CD8-positive, alpha-beta memory T cell (primary cell): ENCODE measurements around the gene TAGLN2. TPM values are rescaled to one million over a fixed set of nuclear protein-coding genes. Genes with fewer than 3 reads are reported as not detected.
A peak's percentile ranks its signal among the peaks of the same experiment; 100 is the strongest.

Experiments used
- CTCF ChIA-PET: fragments of 350-600 bp; sonication (Branson Sonifier 250); formaldehyde crosslinking; loops from one replicate; lab custom pipeline; 2021; ENCODE audit warnings: antibody characterized with exemption; lab: Charles Lee
- POLR2A ChIA-PET: fragments of 350-600 bp; sonication (Branson Sonifier 250); formaldehyde crosslinking; loops from one replicate; lab custom pipeline; 2021; ENCODE audit warnings: antibody characterized with exemption; lab: Charles Lee
- DNase-seq, 5 donors: peaks; one replicate each; pipeline versions ENCODE4 v3.0.0 to v3.0.0-alpha.2; 2020 to 2022; ENCODE audit warnings: mixed read lengths in 1 of 5
- H3K27ac ChIP-seq: one replicate; pipeline ENCODE4 v1.7.0; 2013; ENCODE audit warnings: low read depth, mild to moderate bottlenecking, low read length, moderate library complexity
- H3K27me3 ChIP-seq: 2 replicates; pipeline ENCODE4 v1.7.0; 2013; ENCODE audit warnings: low read length, mild to moderate bottlenecking; ENCODE audit not compliant: insufficient read depth, poor library complexity, severe bottlenecking
- H3K36me3 ChIP-seq: 2 replicates; pipeline ENCODE4 v1.7.0; 2013; ENCODE audit warnings: mild to moderate bottlenecking, low read length, moderate library complexity; ENCODE audit not compliant: insufficient read depth
- H3K4me1 ChIP-seq: 2 replicates; pipeline ENCODE4 v1.7.0; 2013; ENCODE audit warnings: mild to moderate bottlenecking, low read length, moderate library complexity; ENCODE audit not compliant: insufficient read depth
- H3K4me3 ChIP-seq: 2 replicates; pipeline ENCODE4 v1.7.0; 2013; ENCODE audit warnings: mild to moderate bottlenecking, low read length
- H3K9me3 ChIP-seq: 2 replicates; pipeline ENCODE4 v1.7.0; 2013; ENCODE audit warnings: mild to moderate bottlenecking, low read length
- H3K27ac Mint-ChIP-seq, 8 donors: one replicate each; pipeline ENCODE4 v1.8.0; 2020 to 2021; ENCODE audit warnings: mixed read lengths in 8 of 8, mild to moderate bottlenecking in 6 of 8, inconsistent platforms in 3 of 8, moderate library complexity in 3 of 8
- H3K27me3 Mint-ChIP-seq, 2 donors: one replicate each; pipeline ENCODE4 v1.8.0; 2020 to 2021; ENCODE audit warnings: mixed read lengths in 2 of 2, mild to moderate bottlenecking in 1 of 2, moderate library complexity in 1 of 2
- H3K36me3 Mint-ChIP-seq, 3 donors: one replicate each; pipeline ENCODE4 v1.8.0; 2020 to 2021; ENCODE audit warnings: mixed read lengths in 3 of 3, inconsistent platforms in 1 of 3, mild to moderate bottlenecking in 1 of 3
- H3K4me1 Mint-ChIP-seq, 3 donors: one replicate each; pipeline ENCODE4 v1.8.0; 2020 to 2021; ENCODE audit warnings: mixed read lengths in 3 of 3, inconsistent platforms in 1 of 3, mild to moderate bottlenecking in 1 of 3
- H3K4me3 Mint-ChIP-seq, 7 donors: one replicate each; pipeline ENCODE4 v1.8.0; 2020 to 2021; ENCODE audit warnings: mixed read lengths in 7 of 7, mild to moderate bottlenecking in 6 of 7, moderate library complexity in 4 of 7, inconsistent platforms in 2 of 7
- H3K9me3 Mint-ChIP-seq, 5 donors: one replicate each; pipeline ENCODE4 v1.8.0; 2020 to 2022; ENCODE audit warnings: mixed read lengths in 5 of 5, mild to moderate bottlenecking in 3 of 5, moderate library complexity in 2 of 5, inconsistent platforms in 1 of 5
- polyA plus RNA-seq: library from polyadenylated mRNA; unstranded; fragments of 300-500 nt; fragmentation: Illumina TruSeq; gene quantifications from one replicate; pipeline ENCODE4 v1.2.3, GENCODE V29; 2021
- total RNA-seq, 2 experiments: library from RNA; stranded (reverse); gene quantifications; one replicate each; pipeline ENCODE4 v1.2.3, GENCODE V29; 2021

The TAGLN2 gene
- total and polyA plus RNA-seq, 3 experiments from 2014 or later: 566 to 811 (median 578) TPM

DNA sequence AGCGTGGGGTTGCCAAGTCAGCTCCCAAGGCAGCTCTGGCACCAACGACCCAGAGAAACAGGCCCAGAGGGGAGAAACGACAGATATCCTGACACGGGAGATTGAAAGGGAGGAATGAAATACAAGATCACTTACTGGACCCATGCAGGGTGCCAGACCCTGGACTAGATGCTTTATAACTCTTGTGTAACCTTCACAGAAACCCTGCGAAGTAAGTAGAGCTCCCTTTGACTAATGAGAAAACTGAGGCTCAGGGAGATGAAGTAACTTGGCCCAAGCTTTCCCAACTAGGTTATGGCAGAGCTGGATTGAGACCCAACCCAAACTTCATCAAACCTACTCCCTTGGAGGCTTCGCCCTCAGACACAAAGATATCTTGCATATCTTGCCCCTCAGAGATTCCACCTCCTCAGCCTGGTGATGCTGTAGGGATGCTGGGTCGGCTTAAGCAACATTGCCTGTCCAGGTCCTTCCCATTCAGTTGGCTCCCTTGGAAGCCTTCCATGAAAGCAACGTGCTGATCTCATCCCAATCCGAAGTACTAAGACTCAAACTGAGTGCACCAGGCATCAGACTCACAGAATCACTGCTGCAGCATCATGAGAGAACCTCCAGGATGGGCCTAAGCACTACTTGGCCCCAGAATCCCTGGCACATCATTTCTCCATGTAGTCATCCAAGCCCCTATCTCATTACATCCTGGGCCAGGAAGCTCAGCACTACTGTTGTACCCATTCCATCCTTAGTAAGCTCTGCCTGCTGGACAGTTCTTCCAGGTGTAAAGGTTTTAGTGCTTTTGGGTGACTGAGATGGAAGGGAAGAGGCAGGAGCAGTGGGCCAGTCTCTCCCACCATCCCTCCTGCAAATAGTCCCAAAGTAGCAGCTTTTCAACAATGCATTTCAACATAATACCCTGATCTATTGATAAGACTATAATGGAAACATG lies 21.2 kb upstream of the TAGLN2 start:
- DNase-seq: no peak
- Histone ChIP-seq H3K9me3 (no peaks in the 10 kb centered on the region), H3K27me3 (peaks cover 23% of the 10 kb centered on the region), H3K36me3 (no peaks in the 10 kb centered on the region), H3K4me3 (peak overlapping the region; percentile 39), H3K27ac (no peak overlapping the region), H3K4me1 (peaks cover 6% of the 10 kb centered on the region)
- ChIA-PET POLR2A (interaction anchor here (0.7 to 1.3 kb wide), 2 partner anchors 21 to 23 kb away, joined by 4 read pairs; partner anchors contain the start of gene TAGLN2), CTCF (interaction anchor here (0.7 to 2.9 kb wide), 12 partner anchors 10 to 148 kb away, joined by 3 to 20 read pairs (median 5); partner anchors contain the start of gene TAGLN2)
- Mint-ChIP-seq H3K4me3 (peak overlapping the region in 6 of 7 donors; percentile 24 to 85 (median 60)), H3K4me1 (peaks cover 8 to 10% (median 10%) of the 10 kb centered on the region in 3 donors), H3K9me3 (no peaks in the 10 kb centered on the region), H3K36me3 (peaks cover 0 to 5% (median 0%) of the 10 kb centered on the region in 3 donors), H3K27ac (no peak overlapping the region), H3K27me3 (peaks cover 17 to 40% of the 10 kb centered on the region in 2 donors)

DNA sequence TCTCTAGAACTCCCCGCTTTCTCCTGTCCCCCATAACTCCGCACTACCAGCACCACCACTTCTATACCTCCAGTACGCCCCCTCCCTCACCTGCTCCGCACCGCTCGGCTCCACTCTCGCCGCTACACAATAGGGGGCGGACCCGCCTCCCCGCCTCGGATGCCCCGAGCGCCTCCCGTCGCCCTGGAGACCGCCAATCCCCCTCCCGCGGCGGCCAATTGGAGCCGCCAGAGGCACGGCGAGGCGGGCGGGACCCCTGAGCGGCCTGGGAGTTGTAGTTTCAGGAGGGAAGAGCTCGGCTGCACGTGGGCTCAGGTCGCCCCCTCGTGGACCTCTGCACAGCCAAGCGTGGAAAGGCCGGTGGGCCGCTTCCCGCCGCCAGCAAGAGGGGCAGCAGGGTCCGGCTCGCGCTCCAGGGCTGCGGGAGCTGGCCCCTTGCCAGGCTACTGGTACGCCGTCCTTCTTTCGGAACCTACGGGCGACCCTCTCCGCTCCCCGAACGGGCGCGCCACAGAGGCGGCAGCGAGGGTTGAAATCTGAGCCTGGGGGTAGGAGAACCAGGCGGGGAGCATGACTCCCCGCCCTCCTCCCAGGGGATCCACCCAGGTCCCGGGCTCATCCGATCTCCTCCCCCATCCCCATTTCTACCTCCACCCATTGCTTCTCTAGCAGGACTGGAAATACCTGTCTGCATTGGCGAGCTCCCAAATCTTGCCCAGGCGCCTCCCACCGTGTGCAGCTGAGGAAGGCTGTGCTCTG lies 20.4 kb upstream of the TAGLN2 start, which contains the start of gene IGSF9:
IGSF9 (minus strand) TSS at position 131 of the 759 bp plus-strand sequence. CDS start 2,159 bp downstream, outside the sequence.
- peak within 1 kb of the TSS in 2 of 8 donors; percentile 5 to 58 for H3K27ac Mint-ChIP-seq
- H3K4me3 ChIP-seq: peak within 1 kb of the TSS; percentile 39
- peaks cover 18 to 34% of the 10 kb centered on the region in 2 donors for H3K27me3 Mint-ChIP-seq
- no peak within 1 kb of the TSS for H3K27ac ChIP-seq
- peaks cover 25% of the 10 kb centered on the region for H3K27me3 ChIP-seq
- peak; percentile 63 to 90 (median 78) for DNase-seq
- H3K36me3 ChIP-seq: no peaks in the 10 kb centered on the region
- CTCF ChIA-PET: interaction anchor here (0.7 to 2.9 kb wide), 11 partner anchors 10 to 147 kb away, joined by 3 to 20 read pairs (median 5); partner anchors contain the start of gene TAGLN2
- H3K4me1 ChIP-seq: peaks cover 6% of the 10 kb centered on the region
- H3K36me3 Mint-ChIP-seq: peaks cover 0 to 5% (median 0%) of the 10 kb centered on the region in 3 donors
- POLR2A ChIA-PET: interaction anchor here (0.7 to 1.3 kb wide), 2 partner anchors 20 to 22 kb away, joined by 4 read pairs; partner anchors contain the start of gene TAGLN2
- no peaks in the 10 kb centered on the region for H3K9me3 Mint-ChIP-seq
- peaks cover 8 to 10% (median 10%) of the 10 kb centered on the region in 3 donors for H3K4me1 Mint-ChIP-seq
- H3K4me3 Mint-ChIP-seq: peak within 1 kb of the TSS; percentile 29 to 85 (median 70)
- no peaks in the 10 kb centered on the region for H3K9me3 ChIP-seq

DNA sequence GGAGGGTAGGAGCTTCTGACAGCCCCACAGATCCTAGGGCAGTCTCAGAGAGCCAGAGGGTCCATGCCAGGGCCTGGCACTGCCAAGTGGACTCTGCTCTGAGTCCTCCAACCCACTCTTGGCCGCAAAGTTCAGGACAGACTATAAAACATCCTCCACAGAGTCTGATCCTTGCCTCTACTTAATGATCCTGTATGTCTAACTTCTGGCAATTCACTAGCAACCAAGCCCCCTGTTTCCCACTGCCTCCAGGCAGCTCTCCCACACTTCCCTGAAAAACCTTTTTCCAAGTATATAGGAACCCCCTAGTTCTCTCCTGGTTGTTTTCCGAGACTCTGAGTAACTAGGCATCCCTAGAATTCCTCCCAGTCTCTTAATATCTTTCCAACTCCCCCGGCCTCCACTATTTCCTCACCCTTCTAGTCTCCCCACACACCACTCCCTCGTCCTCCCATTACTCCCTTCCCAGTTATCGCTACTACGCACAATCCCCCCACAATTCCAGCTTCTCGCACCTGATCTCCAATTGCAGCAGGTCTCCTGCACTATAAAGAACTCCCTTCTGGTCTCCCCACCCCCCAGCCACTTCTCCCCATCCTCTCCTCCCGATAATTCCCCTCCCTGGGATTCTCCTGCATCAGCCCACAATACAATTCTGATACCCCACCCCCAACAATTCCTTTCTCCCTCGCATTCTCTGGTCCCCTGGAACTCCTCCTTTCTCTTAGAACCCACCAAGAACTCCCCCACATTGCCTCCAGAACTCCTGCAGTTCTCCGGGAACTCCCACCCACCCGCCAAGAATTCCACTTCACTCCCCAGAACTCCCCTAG lies 19.5 kb upstream of the TAGLN2 start:
- peak overlapping the region; percentile 39 for H3K4me3 ChIP-seq
- no peak for DNase-seq
- Mint-ChIP-seq H3K36me3 (peaks cover 0 to 5% (median 0%) of the 10 kb centered on the region in 3 donors), H3K4me3 (peak overlapping the region; percentile 29 to 73 (median 68)), H3K27ac (peak overlapping the region in 2 of 8 donors; percentile 5 to 58), H3K9me3 (no peaks in the 10 kb centered on the region), H3K27me3 (peaks cover 21 to 31% of the 10 kb centered on the region in 2 donors), H3K4me1 (peaks cover 8 to 10% (median 10%) of the 10 kb centered on the region in 3 donors)
- no peaks in the 10 kb centered on the region for H3K9me3 ChIP-seq
- ChIA-PET CTCF (interaction anchor here (0.8 to 2.9 kb wide), 6 partner anchors 9 to 146 kb away, joined by 3 to 20 read pairs (median 4); no protein-coding TSS in a partner anchor), POLR2A (no interaction called here)
- no peaks in the 10 kb centered on the region for H3K36me3 ChIP-seq
- H3K4me1 ChIP-seq: peaks cover 6% of the 10 kb centered on the region
- no peak overlapping the region for H3K27ac ChIP-seq
- peaks cover 25% of the 10 kb centered on the region for H3K27me3 ChIP-seq

DNA sequence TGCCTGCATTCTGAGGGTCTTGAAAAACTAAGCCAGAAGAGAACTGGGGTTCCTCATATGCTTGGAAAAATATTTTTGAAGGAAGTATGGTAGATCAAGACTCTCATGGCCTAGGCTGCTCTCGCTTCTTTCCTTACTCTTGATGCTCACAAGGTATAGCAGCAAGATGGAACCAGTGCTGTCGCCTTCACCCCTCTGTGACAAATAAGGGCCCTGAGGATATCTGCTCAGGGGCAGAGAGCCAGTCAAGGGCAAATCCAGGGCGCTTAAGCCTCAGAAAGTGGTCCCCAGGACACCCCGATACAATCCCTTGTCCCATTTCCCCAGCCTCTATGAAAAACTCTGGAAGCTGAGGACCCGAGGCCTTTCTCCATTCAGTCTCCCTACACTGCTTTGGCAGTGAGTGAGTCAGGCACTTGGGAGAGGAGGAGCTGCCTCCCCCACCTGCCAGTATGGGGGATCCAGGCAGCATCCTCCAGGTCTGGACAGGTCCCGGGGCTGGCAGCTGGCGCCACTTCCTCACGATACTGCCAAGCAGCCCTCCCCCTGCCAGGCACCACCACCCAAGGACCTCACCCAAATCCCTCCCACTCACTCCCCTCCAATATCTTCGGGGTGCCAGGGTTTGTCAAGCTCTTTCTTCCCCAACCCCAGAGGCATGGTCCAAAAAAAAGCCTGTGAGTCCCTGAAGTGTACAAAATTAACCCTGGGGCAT lies 18.8 kb upstream of the TAGLN2 start:
- H3K27ac Mint-ChIP-seq: no peak overlapping the region

DNA sequence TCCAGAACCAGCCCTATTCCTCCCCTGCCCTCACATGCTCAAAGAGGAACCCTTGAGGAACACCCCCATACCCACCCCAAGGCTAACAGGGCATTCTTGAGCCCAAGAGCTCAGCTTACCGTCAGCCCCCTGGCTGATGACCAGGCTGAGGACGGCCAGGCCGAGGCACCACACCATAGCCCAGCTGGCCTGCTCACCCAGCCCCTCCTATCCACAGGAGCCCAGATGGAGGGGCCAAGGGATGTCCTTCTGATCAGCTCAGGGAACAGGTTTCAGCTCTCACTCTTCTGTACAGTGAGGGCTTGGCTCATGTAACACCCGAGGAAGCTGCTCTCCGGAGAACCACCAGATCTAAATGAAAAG lies 18.0 kb upstream of the TAGLN2 start:
- Histone ChIP-seq H3K4me3 (no peak overlapping the region), H3K27me3 (peaks cover 25% of the 10 kb centered on the region), H3K36me3 (no peaks in the 10 kb centered on the region), H3K27ac (no peak overlapping the region), H3K9me3 (no peaks in the 10 kb centered on the region), H3K4me1 (peaks cover 6% of the 10 kb centered on the region)
- ChIA-PET POLR2A (no interaction called here), CTCF (no interaction called here)
- H3K9me3 Mint-ChIP-seq: no peaks in the 10 kb centered on the region
- H3K27ac Mint-ChIP-seq: no peak overlapping the region
- no peak for DNase-seq
- peaks cover 30 to 40% of the 10 kb centered on the region in 2 donors for H3K27me3 Mint-ChIP-seq
- no peak overlapping the region for H3K4me3 Mint-ChIP-seq
- H3K36me3 Mint-ChIP-seq: peaks cover 0 to 5% (median 0%) of the 10 kb centered on the region in 3 donors
- peaks cover 8 to 10% (median 10%) of the 10 kb centered on the region in 3 donors for H3K4me1 Mint-ChIP-seq

More for the DNA sequence above, 18.8 kb upstream of the TAGLN2 start:
- H3K27me3 Mint-ChIP-seq: peaks cover 23 to 33% of the 10 kb centered on the region in 2 donors
- ChIA-PET POLR2A (no interaction called here), CTCF (interaction anchor here (0.8 to 2.9 kb wide), 3 partner anchors 8 to 62 kb away, joined by 3 to 20 read pairs (median 4); no protein-coding TSS in a partner anchor)
- Histone ChIP-seq H3K9me3 (no peaks in the 10 kb centered on the region), H3K4me3 (no peak overlapping the region), H3K4me1 (peaks cover 6% of the 10 kb centered on the region), H3K36me3 (no peaks in the 10 kb centered on the region), H3K27ac (no peak overlapping the region), H3K27me3 (peaks cover 25% of the 10 kb centered on the region)
- peaks cover 0 to 5% (median 0%) of the 10 kb centered on the region in 3 donors for H3K36me3 Mint-ChIP-seq
- peaks cover 8 to 10% (median 10%) of the 10 kb centered on the region in 3 donors for H3K4me1 Mint-ChIP-seq
- H3K9me3 Mint-ChIP-seq: no peaks in the 10 kb centered on the region
- no peak overlapping the region for H3K4me3 Mint-ChIP-seq
- no peak for DNase-seq

DNA sequence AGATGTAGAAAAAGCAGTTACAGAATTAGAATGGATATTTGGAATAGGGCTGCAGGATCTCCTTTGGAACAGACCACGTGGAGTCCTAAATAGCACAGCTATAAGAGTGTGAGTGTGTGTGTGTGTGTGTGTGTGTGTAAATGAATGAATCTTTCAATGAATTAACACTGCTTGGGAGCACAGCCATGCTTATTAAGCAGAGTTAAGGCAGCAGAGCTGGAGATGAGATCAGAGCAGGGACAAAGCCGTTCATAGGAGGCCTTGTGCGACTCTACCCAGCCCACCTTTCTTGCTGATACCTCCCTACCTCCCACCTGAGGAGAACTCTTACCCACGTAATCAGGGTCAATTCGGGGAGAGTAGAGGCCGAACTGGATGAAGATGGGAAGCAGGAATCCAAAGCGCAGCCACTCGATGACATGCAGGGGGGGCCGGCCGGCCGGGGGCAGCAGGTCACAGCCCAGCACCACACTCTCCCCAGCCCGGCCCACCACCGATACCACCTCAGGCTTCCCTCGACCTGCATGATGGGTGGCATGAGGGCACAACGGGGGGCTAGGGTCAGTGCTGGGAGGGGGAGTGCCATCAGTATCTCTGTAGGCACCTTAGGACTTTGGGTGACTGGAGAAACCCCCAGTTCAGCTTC lies 17.4 kb upstream of the TAGLN2 start:
- peaks cover 33 to 40% of the 10 kb centered on the region in 2 donors for H3K27me3 Mint-ChIP-seq

More for the DNA sequence above, 17.4 kb upstream of the TAGLN2 start:
- Histone ChIP-seq H3K27ac (no peak overlapping the region), H3K9me3 (no peaks in the 10 kb centered on the region), H3K36me3 (no peaks in the 10 kb centered on the region), H3K4me1 (peaks cover 6% of the 10 kb centered on the region), H3K27me3 (peaks cover 25% of the 10 kb centered on the region), H3K4me3 (no peak overlapping the region)
- Mint-ChIP-seq H3K4me1 (peaks cover 8 to 10% (median 10%) of the 10 kb centered on the region in 3 donors), H3K4me3 (no peak overlapping the region), H3K27ac (no peak overlapping the region), H3K36me3 (peaks cover 0 to 5% (median 0%) of the 10 kb centered on the region in 3 donors), H3K9me3 (no peaks in the 10 kb centered on the region)
- DNase-seq: no peak
- ChIA-PET POLR2A (no interaction called here), CTCF (no interaction called here)
